H1 (cell line): ENCODE measurements around the gene ADCYAP1. TPM values are rescaled to one million over a fixed set of nuclear protein-coding genes. Genes with fewer than 3 reads are reported as not detected.

Experiments used
- CTCF ChIA-PET: fragments of 300-600 bp; sonication (Branson Sonifier 250); formaldehyde crosslinking; loops from one replicate; lab custom pipeline; 2021; ENCODE audit not compliant: partially characterized antibody; lab: Charles Lee
- POLR2A ChIA-PET: fragments of 300-600 bp; sonication (Branson Sonifier 250); formaldehyde crosslinking; loops from one replicate; lab custom pipeline; 2021; ENCODE audit warnings: inconsistent platforms; ENCODE audit not compliant: partially characterized antibody; lab: Charles Lee
- DNase-seq, 2 experiments: peaks; one replicate each; pipeline versions ENCODE4 v3.0.0 to v3.0.0-alpha.2; 2010 to 2022; ENCODE audit warnings: low spot score in 2 of 2, low read depth in 1 of 2, mixed read lengths in 1 of 2
- FAIRE-seq: peaks from 2 replicates; lab custom pipeline; 2011; peaks lifted over from hg19 to GRCh38; lab: Jason Lieb, UNC
- H2AFZ ChIP-seq: 2 replicates; pipeline ENCODE4 v1.8.1; 2012; ENCODE audit warnings: low read length, inconsistent platforms
- H2AK5ac ChIP-seq: 2 replicates; pipeline ENCODE4 v1.6.1; 2013; ENCODE audit warnings: low read depth, low read length
- H2BK120ac ChIP-seq: replicated peaks from 2 replicates; pipeline ENCODE3; 2013; ENCODE audit warnings: low read depth, low read length, inconsistent platforms
- H2BK12ac ChIP-seq: 2 replicates; pipeline ENCODE4 v1.6.1; 2013; ENCODE audit warnings: low read depth, low read length
- H2BK15ac ChIP-seq: 2 replicates; pipeline ENCODE4 v1.6.1; 2013; ENCODE audit warnings: low read length
- H2BK20ac ChIP-seq: 2 replicates; pipeline ENCODE4 v1.6.1; 2013; ENCODE audit warnings: low read length
- H2BK5ac ChIP-seq: 2 replicates; pipeline ENCODE4 v1.6.1; 2013; ENCODE audit warnings: low read depth, low read length
- H3K14ac ChIP-seq: 2 replicates; pipeline ENCODE4 v1.6.1; 2013; ENCODE audit warnings: inconsistent platforms; ENCODE audit not compliant: insufficient read length
- H3K18ac ChIP-seq: 2 replicates; pipeline ENCODE4 v1.6.1; 2013; ENCODE audit warnings: low read length; ENCODE audit errors: extremely low read depth
- H3K23ac ChIP-seq: 2 replicates; pipeline ENCODE4 v1.6.1; 2013; ENCODE audit warnings: inconsistent platforms; ENCODE audit not compliant: insufficient read length
- H3K23me2 ChIP-seq: 2 replicates; pipeline ENCODE4 v1.6.1; 2013; ENCODE audit warnings: low read depth, low read length
- H3K27ac ChIP-seq: 2 replicates; pipeline ENCODE4 v1.6.1; 2011; ENCODE audit warnings: low read depth, low read length, inconsistent platforms
- H3K27me3 ChIP-seq, 4 experiments: replicated peaks in 1 of 4; 1 replicate in 1 of 4; 2 replicates in 3 of 4; pipeline versions ENCODE4 v1.6.1 to v1.8.1; 2011 to 2013; ENCODE audit warnings: low read length in 3 of 4, mild to moderate bottlenecking in 3 of 4, inconsistent platforms in 2 of 4, mixed read lengths in 2 of 4, moderate library complexity in 1 of 4; ENCODE audit not compliant: control insufficient read depth in 3 of 4, insufficient read depth in 3 of 4; ENCODE audit errors: extremely low read depth in 1 of 4
- H3K36me3 ChIP-seq, 4 experiments: 2 replicates each; pipeline versions ENCODE4 v1.6.1 to v1.8.1; 2011 to 2013; ENCODE audit warnings: mild to moderate bottlenecking in 4 of 4, low read length in 3 of 4, moderate library complexity in 2 of 4, control low read depth in 1 of 4, inconsistent platforms in 1 of 4; ENCODE audit not compliant: insufficient read depth in 4 of 4, control insufficient read depth in 2 of 4
- H3K4ac ChIP-seq: replicated peaks from 2 replicates; pipeline ENCODE3; 2013; ENCODE audit warnings: low read length, low read depth, mixed read lengths, inconsistent platforms; ENCODE audit not compliant: insufficient read length
- H3K4me1 ChIP-seq, 4 experiments: replicated peaks in 1 of 4; 1 replicate in 1 of 4; 2 replicates in 3 of 4; pipeline versions ENCODE4 v1.6.1 to v1.8.1; 2011 to 2013; ENCODE audit warnings: low read length in 3 of 4, inconsistent platforms in 2 of 4, mixed read lengths in 1 of 4; ENCODE audit not compliant: insufficient read depth in 4 of 4, control insufficient read depth in 3 of 4
- H3K4me2 ChIP-seq, 2 experiments: 2 replicates each; pipeline versions ENCODE4 v1.6.1 to v1.8.1; 2011 to 2013; ENCODE audit warnings: low read depth in 2 of 2, low read length in 2 of 2, control low read depth in 1 of 2, inconsistent platforms in 1 of 2, mild to moderate bottlenecking in 1 of 2; ENCODE audit not compliant: insufficient read depth in 1 of 2
- H3K4me3 ChIP-seq, 4 experiments: fragments of 200-600, 300-600 bp in 1 of 4; sonication (generic), shearing (Covaris generic), sonication (Bioruptor Twin) in 1 of 4; 2 replicates each; pipeline versions ENCODE4 v1.5.1 to v1.8.1; 2011 to 2016; ENCODE audit warnings: low read length in 4 of 4, low read depth in 3 of 4, control low read depth in 2 of 4, inconsistent platforms in 2 of 4, mild to moderate bottlenecking in 2 of 4, mixed read lengths in 1 of 4, moderate library complexity in 1 of 4; ENCODE audit not compliant: insufficient read depth in 2 of 4; ENCODE audit errors: extremely low read depth in 1 of 4
- H3K56ac ChIP-seq: replicated peaks from 2 replicates; pipeline ENCODE3; 2013; ENCODE audit warnings: low read depth, mild to moderate bottlenecking, mixed read lengths, low read length, inconsistent platforms; ENCODE audit not compliant: insufficient read length
- H3K79me1 ChIP-seq: 2 replicates; pipeline ENCODE4 v1.6.1; 2013; ENCODE audit warnings: low read depth, low read length, control low read depth
- H3K79me2 ChIP-seq, 2 experiments: 2 replicates each; pipeline versions ENCODE4 v1.6.1 to v1.8.1; 2012 to 2013; ENCODE audit warnings: low read length in 2 of 2, mild to moderate bottlenecking in 2 of 2, inconsistent platforms in 1 of 2; ENCODE audit not compliant: insufficient read depth in 2 of 2, control insufficient read depth in 1 of 2
- H3K9ac ChIP-seq, 4 experiments: replicated peaks in 1 of 4; 1 replicate in 1 of 4; 2 replicates in 3 of 4; pipeline versions ENCODE4 v1.6.1 to v1.8.1; 2011 to 2013; ENCODE audit warnings: low read depth in 3 of 4, low read length in 3 of 4, control low read depth in 2 of 4, mild to moderate bottlenecking in 2 of 4, moderate library complexity in 2 of 4, inconsistent platforms in 1 of 4; ENCODE audit errors: extremely low read depth in 1 of 4
- H3K9me3 ChIP-seq, 2 experiments: 2 replicates each; pipeline versions ENCODE4 v1.6.1 to v1.8.1; 2012 to 2013; ENCODE audit warnings: mild to moderate bottlenecking in 2 of 2, moderate library complexity in 2 of 2, control low read depth in 1 of 2, inconsistent platforms in 1 of 2, low read depth in 1 of 2, low read length in 1 of 2, mixed read lengths in 1 of 2; ENCODE audit not compliant: insufficient read depth in 2 of 2
- H4K20me1 ChIP-seq, 2 experiments: replicated peaks in 1 of 2; 2 replicates each; pipeline versions ENCODE3 to v1.8.1; 2011 to 2013; ENCODE audit warnings: inconsistent platforms in 2 of 2, low read length in 2 of 2, mild to moderate bottlenecking in 1 of 2; ENCODE audit not compliant: insufficient read depth in 2 of 2, control insufficient read depth in 1 of 2
- H4K5ac ChIP-seq: 2 replicates; pipeline ENCODE4 v1.6.1; 2013; ENCODE audit warnings: low read length, low read depth, mixed read lengths, inconsistent platforms; ENCODE audit not compliant: insufficient read length
- H4K8ac ChIP-seq: 2 replicates; pipeline ENCODE4 v1.8.0; 2013; ENCODE audit warnings: mild to moderate bottlenecking, moderate library complexity, low read length, inconsistent platforms; ENCODE audit not compliant: insufficient read depth; ENCODE audit errors: extremely low read depth
- H4K91ac ChIP-seq: replicated peaks from 2 replicates; pipeline ENCODE3; 2013; ENCODE audit warnings: low read length, mixed read lengths, inconsistent platforms; ENCODE audit not compliant: insufficient read length
- CTBP2 ChIP-seq: IDR thresholded peaks from 2 replicates; pipeline ENCODE4 v1.7.0; 2011; ENCODE audit warnings: borderline replicate concordance, mild to moderate bottlenecking, moderate library complexity, mixed read lengths, low read length; ENCODE audit not compliant: insufficient read depth, insufficient read length
- E2F6 ChIP-seq: IDR thresholded peaks from 2 replicates; pipeline ENCODE4 v1.6.1; 2012; ENCODE audit warnings: inconsistent platforms
- EGR1 ChIP-seq: IDR thresholded peaks from 2 replicates; pipeline ENCODE4 v1.6.1; 2011; ENCODE audit warnings: low read depth, low read length, borderline replicate concordance
- HDAC6 ChIP-seq: IDR thresholded peaks from one replicate; pipeline ENCODE4 v1.7.1; 2012; ENCODE audit warnings: low read depth, mild to moderate bottlenecking, inconsistent platforms, low read length, moderate library complexity
- JUN ChIP-seq: IDR thresholded peaks from 2 replicates; pipeline ENCODE4 v1.6.1; 2011; ENCODE audit warnings: low read depth, mild to moderate bottlenecking, improper control_type of control experiment, low read length
- KDM4A ChIP-seq: IDR thresholded peaks from one replicate; pipeline ENCODE4 v1.7.1; 2012; ENCODE audit warnings: low read depth, mild to moderate bottlenecking, moderate library complexity, low read length, inconsistent platforms; ENCODE audit not compliant: severe bottlenecking
- RAD21 ChIP-seq, 2 experiments: IDR thresholded peaks in 1 of 2; conservative IDR thresholded peaks in 1 of 2; 2 replicates each; pipeline ENCODE4 v1.6.1; 2011; ENCODE audit warnings: low read depth in 2 of 2, low read length in 2 of 2, improper control_type of control experiment in 1 of 2, inconsistent platforms in 1 of 2, mild to moderate bottlenecking in 1 of 2, moderate library complexity in 1 of 2
- RBBP5 ChIP-seq: IDR thresholded peaks from 2 replicates; pipeline ENCODE4 v1.7.1; 2012; ENCODE audit warnings: low read depth, mild to moderate bottlenecking, inconsistent platforms, low read length, moderate library complexity, borderline replicate concordance
- SAP30 ChIP-seq: fragments of 300-600 bp; sonication (generic); IDR thresholded peaks from 2 replicates; pipeline ENCODE4 v1.7.1; 2012; ENCODE audit warnings: low read length, moderate library complexity, mild to moderate bottlenecking, inconsistent platforms; ENCODE audit not compliant: insufficient read depth, insufficient replicate concordance
- SP1 ChIP-seq: IDR thresholded peaks from 2 replicates; pipeline ENCODE4 v1.6.1; 2011; ENCODE audit warnings: low read depth, low read length
- WGBS, 2 experiments: shearing (Covaris generic) in 1 of 2; methylation state at CpG; one replicate each; pipeline versions ENCODE4 v1.1.6 to v1.1.7; 2013 to 2015; ENCODE audit warnings: low lambda C conversion rate in 2 of 2, mixed read lengths in 2 of 2, inconsistent platforms in 1 of 2, low coverage in 1 of 2, missing lambda C conversion rate in 1 of 2; ENCODE audit not compliant: insufficient replicate concordance in 2 of 2, insufficient coverage in 1 of 2, insufficient read length in 1 of 2; ENCODE audit errors: extremely low coverage in 1 of 2, missing lambda C conversion rate in 1 of 2; 5-methylcytosine and 5-hydroxymethylcytosine counted together
- polyA plus RNA-seq, 7 experiments: library from polyadenylated mRNA; depleted of rRNA in 3 of 7; stranded (reverse) in 5 of 7; unstranded in 2 of 7; fragments of >200 nt in 5 of 7; fragments of 200-250 nt in 2 of 7; gene quantifications; 1 replicate in 5 of 7; 2 replicates in 1 of 7; 4 replicates in 1 of 7; pipeline versions ENCODE4 v1.2.1 to v1.2.3, GENCODE V29; 2011 to 2013; ENCODE audit warnings: missing spikeins in 2 of 7, mixed read lengths in 2 of 7
- total RNA-seq: library from RNA; stranded (reverse); fragmentation: NEBNext Ultra II Directional; extraction: Animal tissue kit (Norgen Biotek cat#: 25700); gene quantifications from 2 replicates; pipeline ENCODE4 v1.2.1, GENCODE V29; 2021

The ADCYAP1 gene
- total and polyA plus RNA-seq, 2 of the 8 experiments (the other 6 are each of a cell fraction or from before 2014, with no cell fraction given) = 0.02 TPM; not detected in 1

- H3K27ac ChIP-seq = no peak overlapping the region
- H3K23me2 ChIP-seq = peaks cover 21% of the 10 kb centered on the region; the same call in 1 of the 2 replicates
- CTCF ChIA-PET = no interaction called here
- H3K14ac ChIP-seq = no peak overlapping the region
- H3K4me1 ChIP-seq = peaks cover 3 to 30% (median 12%) of the 10 kb centered on the region in 4 experiments; a peak in 6 of 7 replicates
- 3% methylated on average over 47 of the region's 47 CpGs; no CpG with 5 or more reads in 1 of the 2 experiments for WGBS, 2 experiments
- H3K4me2 ChIP-seq = peak overlapping the region; percentile 91 to 93
- no peak overlapping the region; the same call in 1 of the 2 replicates for H4K8ac ChIP-seq
- H3K79me2 ChIP-seq = no peaks in the 10 kb centered on the region
- H3K4me3 ChIP-seq = peak overlapping the region; percentile 40 to 68 (median 47)
- POLR2A ChIA-PET = interaction anchor here (0.6 to 0.9 kb wide), 2 partner anchors 9 to 156 kb away, joined by 3 read pairs; no protein-coding TSS in a partner anchor
- H3K27me3 ChIP-seq = peaks cover 77 to 99% (median 91%) of the 10 kb centered on the region in 4 experiments
- H2BK5ac ChIP-seq = no peak overlapping the region
- no peak overlapping the region for H2AK5ac ChIP-seq
- peak overlapping the region; percentile 78; the same call in 1 of the 2 replicates for H2AFZ ChIP-seq
- no peaks in the 10 kb centered on the region for H3K79me1 ChIP-seq
- no peak overlapping the region for H2BK20ac ChIP-seq
- no peak overlapping the region for H2BK120ac ChIP-seq
- no peaks in the 10 kb centered on the region; a peak in 1 of 4 replicates for H3K9me3 ChIP-seq
- no peak overlapping the region for H3K9ac ChIP-seq
- no peak overlapping the region for H2BK15ac ChIP-seq
- no peak overlapping the region for H3K23ac ChIP-seq
- 0 out of 2 replicates have a peak overlapping the region, but pooled peaks have one; percentile 17 for H2BK12ac ChIP-seq
- H4K91ac ChIP-seq = no peak overlapping the region
- H4K5ac ChIP-seq = no peak overlapping the region
- no peak overlapping the region for H3K4ac ChIP-seq
- no peak overlapping the region for H3K18ac ChIP-seq
- peaks cover 4 to 11% of the 10 kb centered on the region in 2 experiments for H4K20me1 ChIP-seq
- DNase-seq = peak; percentile 72 to 85
- no peak for FAIRE-seq
- H3K36me3 ChIP-seq = peaks cover 0 to 6% (median 0%) of the 10 kb centered on the region in 4 experiments; a peak in 1 of 8 replicates
- no peak overlapping the region for H3K56ac ChIP-seq
- TF ChIP-seq SP1 (0 out of 2 replicates have a peak, but pooled peaks have one; percentile 22), EGR1 (0 out of 2 replicates have a peak, but pooled peaks have one; percentile 13), KDM4A (peak; percentile 77), E2F6 (peak; percentile 72; the same call in 1 of the 2 replicates), HDAC6 (no peak), CTBP2 (peak; percentile 89), RAD21 (IDR thresholded peaks at IDR 0.05 in 1 of 2, conservative IDR thresholded peaks at IDR 0.05 in 1 of 2; ENCODE audit: low read depth in 2 of 2, low read length in 2 of 2) (peak in 1 of 2 experiments; percentile 7; a peak in 1 of 4 replicates), RBBP5 (peak; percentile 77), SAP30 (no peak), JUN (no peak)
These were observed 1.9 kb downstream of the ADCYAP1 start for GRCh38 chr18:906416-907114.
